Upper lobe of left lung (tissue), 6 donors: ENCODE measurements around the gene AIFM3. TPM values are rescaled to one million over a fixed set of nuclear protein-coding genes. Genes with fewer than 3 reads are reported as not detected.

Source experiments
- ATAC-seq, 2 donors: fragments of 200-7000 bp; cut with Tn5 transposase; one replicate each; pipeline ENCODE4 v1.9.1; 2022; ENCODE audit warnings: mild to moderate bottlenecking in 2 of 2, moderate library complexity in 2 of 2; ENCODE audit not compliant: low FRiP score in 2 of 2
- DNase-seq, 2 donors: peaks; one replicate each; pipeline ENCODE4 v3.0.0-alpha.2; 2019 to 2020
- H3K27ac ChIP-seq, 4 donors: fragments of 200-600 bp; sonication (generic); one replicate each; pipeline ENCODE4 v1.5.1; 2016 to 2019
- H3K27me3 ChIP-seq, 4 donors: fragments of 200-600 bp; sonication (generic); one replicate each; pipeline ENCODE4 v1.5.1; 2017 to 2019
- H3K36me3 ChIP-seq, 4 donors: fragments of 200-600 bp; sonication (generic); one replicate each; pipeline ENCODE4 v1.5.1; 2016 to 2019
- H3K4me1 ChIP-seq, 4 donors: fragments of 200-600 bp; sonication (generic); one replicate each; pipeline ENCODE4 v1.5.1; 2018 to 2019
- H3K4me3 ChIP-seq, 4 donors: fragments of 200-600 bp; sonication (generic); one replicate each; pipeline ENCODE4 v1.5.1; 2017 to 2019; ENCODE audit warnings: mild to moderate bottlenecking in 2 of 4, moderate library complexity in 1 of 4
- H3K9me3 ChIP-seq, 4 donors: fragments of 200-600 bp; sonication (generic); one replicate each; pipeline ENCODE4 v1.5.1; 2018 to 2019
- EP300 ChIP-seq, 4 donors: sonication (generic); formaldehyde crosslinking; IDR thresholded peaks; one replicate each; pipeline ENCODE4 v1.5.1; 2017; ENCODE audit warnings: antibody characterized with exemption in 4 of 4, control low read depth in 2 of 4
- POLR2A ChIP-seq, 4 donors: fragments of 450-650 bp; IDR thresholded peaks; one replicate each; pipeline ENCODE4 v1.5.1; 2016 to 2017; ENCODE audit warnings: antibody characterized with exemption in 4 of 4, mild to moderate bottlenecking in 2 of 4
- POLR2AphosphoS5 ChIP-seq, 2 donors: sonication (generic); formaldehyde crosslinking; IDR thresholded peaks; one replicate each; pipeline ENCODE4 v1.5.1; 2017; ENCODE audit warnings: antibody characterized with exemption in 2 of 2
- WGBS, 2 donors: methylation state at CpG; one replicate each; pipeline ENCODE4 v1.1.5; 2017 to 2018; 5-methylcytosine and 5-hydroxymethylcytosine counted together
- total RNA-seq, 6 donors: library from RNA; depleted of rRNA in 4 of 6; stranded (reverse); fragments of >200 nt in 4 of 6; gene quantifications; one replicate each; pipeline versions ENCODE4 v1.1.0 to v1.2.1, GENCODE V29; 2016 to 2021
- TF ChIP-seq, protein P1 (sequence below), 6 experiments: fragments of 450-650 bp in 4 of 6; fragments of 200-600 bp in 2 of 6; sonication (generic) in 2 of 6; IDR thresholded peaks; one replicate each; pipeline ENCODE4 v1.5.1; 2016 to 2019; ENCODE audit warnings: antibody characterized with exemption in 6 of 6
- donor health status: DM: no; HTN: no; CAD: no; lungs with moderate emphysema.
- donor health status: DM: no; HTN: yes; CAD: no; lungs with severe emphysema.

Gene AIFM3
- total RNA-seq, 6 donors from 2014 or later, result 4.7 to 9.4 (median 6.6) TPM

DNA sequence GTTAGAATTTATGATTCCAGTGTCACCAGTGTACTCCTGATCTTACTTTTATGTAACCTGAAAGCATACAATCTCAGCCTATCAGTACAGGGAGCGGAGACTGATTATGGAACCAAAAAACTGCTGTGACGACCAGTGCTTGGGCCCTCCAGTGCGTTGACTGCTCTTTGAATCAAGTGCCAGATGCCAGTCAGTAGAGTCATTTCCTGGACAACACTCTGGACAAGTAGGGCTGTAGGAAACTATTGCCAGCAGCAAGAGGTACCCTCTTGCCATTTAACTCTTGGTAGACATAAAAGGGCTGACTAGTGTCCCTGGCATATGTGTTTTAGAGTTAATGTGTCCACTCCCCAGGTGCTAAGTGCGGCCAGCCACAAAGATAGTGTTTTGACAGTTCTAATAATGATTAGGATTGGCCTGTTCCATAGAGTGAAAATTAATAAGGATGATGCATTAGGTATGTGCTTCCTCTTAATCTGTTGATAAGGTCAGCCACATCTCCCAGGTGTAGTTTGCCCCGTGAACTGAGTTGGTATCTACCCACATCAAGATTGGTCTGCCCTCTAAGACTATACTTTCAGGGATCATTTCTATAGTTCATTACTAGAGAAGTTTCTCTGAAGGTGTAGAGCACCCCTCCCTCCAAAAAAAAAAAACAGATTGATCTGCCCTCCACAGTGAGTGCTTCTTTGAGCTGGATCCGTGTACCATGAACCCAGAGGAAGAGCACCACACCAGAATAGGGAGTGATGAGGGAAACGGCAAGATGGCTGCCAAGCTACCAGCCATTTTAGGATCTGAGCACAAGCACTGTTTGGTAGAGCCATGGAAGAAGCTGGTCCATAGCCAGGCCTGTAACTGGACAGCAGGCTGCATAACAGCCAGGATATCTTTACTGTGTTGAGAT is 20.7 kb upstream of the AIFM3 start:
- Histone ChIP-seq H3K36me3 (peaks cover 11 to 21% (median 17%) of the 10 kb centered on the region in 4 donors), H3K27ac (peak overlapping the region in 1 of 4 donors; percentile 30), H3K4me1 (peaks cover 16 to 47% (median 29%) of the 10 kb centered on the region in 4 donors), H3K27me3 (no peaks in the 10 kb centered on the region), H3K4me3 (no peak overlapping the region), H3K9me3 (no peaks in the 10 kb centered on the region)
- ATAC-seq (peak; percentile 58 to 90), DNase-seq (peak in 1 of 2 donors; percentile 70)
- TF ChIP-seq EP300 (IDR thresholded peaks at IDR 0.05) (peak in 3 of 4 donors; percentile 57 to 92 (median 58)), POLR2A (IDR thresholded peaks at IDR 0.05) (no peak), POLR2AphosphoS5 (IDR thresholded peaks at IDR 0.05) (peak; percentile 38 to 67)
- TF ChIP-seq, protein P1, sequence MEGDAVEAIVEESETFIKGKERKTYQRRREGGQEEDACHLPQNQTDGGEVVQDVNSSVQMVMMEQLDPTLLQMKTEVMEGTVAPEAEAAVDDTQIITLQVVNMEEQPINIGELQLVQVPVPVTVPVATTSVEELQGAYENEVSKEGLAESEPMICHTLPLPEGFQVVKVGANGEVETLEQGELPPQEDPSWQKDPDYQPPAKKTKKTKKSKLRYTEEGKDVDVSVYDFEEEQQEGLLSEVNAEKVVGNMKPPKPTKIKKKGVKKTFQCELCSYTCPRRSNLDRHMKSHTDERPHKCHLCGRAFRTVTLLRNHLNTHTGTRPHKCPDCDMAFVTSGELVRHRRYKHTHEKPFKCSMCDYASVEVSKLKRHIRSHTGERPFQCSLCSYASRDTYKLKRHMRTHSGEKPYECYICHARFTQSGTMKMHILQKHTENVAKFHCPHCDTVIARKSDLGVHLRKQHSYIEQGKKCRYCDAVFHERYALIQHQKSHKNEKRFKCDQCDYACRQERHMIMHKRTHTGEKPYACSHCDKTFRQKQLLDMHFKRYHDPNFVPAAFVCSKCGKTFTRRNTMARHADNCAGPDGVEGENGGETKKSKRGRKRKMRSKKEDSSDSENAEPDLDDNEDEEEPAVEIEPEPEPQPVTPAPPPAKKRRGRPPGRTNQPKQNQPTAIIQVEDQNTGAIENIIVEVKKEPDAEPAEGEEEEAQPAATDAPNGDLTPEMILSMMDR (IDR thresholded peaks at IDR 0.05), result no peak
- 74 to 82% methylated on average over 7 of the region's 7 CpGs for WGBS, 2 donors

DNA sequence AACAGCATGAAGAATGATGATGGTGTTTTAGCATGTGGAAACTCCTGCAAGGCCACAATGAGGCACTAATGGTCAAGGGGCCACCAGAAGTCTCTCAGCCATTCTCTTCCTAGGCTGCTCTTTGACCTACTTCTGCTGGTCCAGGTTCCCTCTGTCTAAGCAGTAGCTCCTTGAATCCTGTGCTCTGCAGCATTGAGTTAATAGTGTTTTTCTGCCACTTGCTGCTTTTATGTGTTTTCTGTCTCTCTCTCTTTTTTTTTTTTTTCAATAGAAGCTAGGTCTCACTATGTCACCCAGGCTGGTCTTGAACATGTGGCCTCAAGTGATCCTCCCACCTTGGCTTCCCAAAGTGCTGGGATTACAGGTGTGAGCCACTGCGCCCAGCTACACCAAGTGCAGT is 20.1 kb upstream of the AIFM3 start:
- H3K4me1 ChIP-seq, result peaks cover 16 to 47% (median 26%) of the 10 kb centered on the region in 4 donors
- WGBS, 2 donors, result 94 to 100% methylated on average over 1 of the region's 1 CpG

DNA sequence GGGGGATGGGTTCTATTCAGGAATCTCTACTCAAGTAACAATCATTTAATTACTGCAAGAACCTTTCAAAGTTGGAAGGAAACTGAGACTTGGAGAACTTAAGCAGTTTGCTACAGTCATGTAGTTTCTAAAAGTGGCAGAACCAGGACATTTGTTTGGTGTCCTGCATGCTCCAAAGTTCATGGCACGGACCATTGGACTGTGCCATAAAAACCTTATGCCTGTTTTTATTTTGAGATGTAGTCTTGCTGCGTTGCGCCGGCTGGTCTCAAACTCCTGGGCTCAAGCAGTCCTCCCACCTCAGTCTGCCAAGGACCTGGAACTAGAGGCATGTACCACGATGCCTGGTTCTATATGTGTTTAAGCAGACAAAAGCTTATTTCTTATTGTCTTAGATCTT is 18.6 kb upstream of the AIFM3 start:
- no peak for DNase-seq
- no peak for TF ChIP-seq POLR2A (IDR thresholded peaks at IDR 0.05)
- no peak for TF ChIP-seq EP300 (IDR thresholded peaks at IDR 0.05)
- TF ChIP-seq, protein P1 (IDR thresholded peaks at IDR 0.05), result no peak
- no peak for TF ChIP-seq POLR2AphosphoS5 (IDR thresholded peaks at IDR 0.05)
- no peak for ATAC-seq
- Histone ChIP-seq H3K36me3 (peaks cover 14 to 42% (median 32%) of the 10 kb centered on the region in 4 donors), H3K4me1 (peaks cover 16 to 40% (median 23%) of the 10 kb centered on the region in 4 donors), H3K4me3 (no peak overlapping the region), H3K27ac (no peak overlapping the region), H3K27me3 (no peaks in the 10 kb centered on the region), H3K9me3 (no peaks in the 10 kb centered on the region)
- 90 to 93% methylated on average over 5 of the region's 5 CpGs for WGBS, 2 donors

More for the DNA sequence above, 20.1 kb upstream of the AIFM3 start:
- ATAC-seq, result no peak
- TF ChIP-seq EP300 (IDR thresholded peaks at IDR 0.05), result no peak
- TF ChIP-seq, protein P1 (IDR thresholded peaks at IDR 0.05), result no peak
- no peak for TF ChIP-seq POLR2AphosphoS5 (IDR thresholded peaks at IDR 0.05)
- TF ChIP-seq POLR2A (IDR thresholded peaks at IDR 0.05), result no peak
- DNase-seq, result no peak
- Histone ChIP-seq H3K27me3 (no peaks in the 10 kb centered on the region), H3K27ac (no peak overlapping the region), H3K4me3 (no peak overlapping the region), H3K36me3 (peaks cover 14 to 27% (median 23%) of the 10 kb centered on the region in 4 donors), H3K9me3 (no peaks in the 10 kb centered on the region)

DNA sequence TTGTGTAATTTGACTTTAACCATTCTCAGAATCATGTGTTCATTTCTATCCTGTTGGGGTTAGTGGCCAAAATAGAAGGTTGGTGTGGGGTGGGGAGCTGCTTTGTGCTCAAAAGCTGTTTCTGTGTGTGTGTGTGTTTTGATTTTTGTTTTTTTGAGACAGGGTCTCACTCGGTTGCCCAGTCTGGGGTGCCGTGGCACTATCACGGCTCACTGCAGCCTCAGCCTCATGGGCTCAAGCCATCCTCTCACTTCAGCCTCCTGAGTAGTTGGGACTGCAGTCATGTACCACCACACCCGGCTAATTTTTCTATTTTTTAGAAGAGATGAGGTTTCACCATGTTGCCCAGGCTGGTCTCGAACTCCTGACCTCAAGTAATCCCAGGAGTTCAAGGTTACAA is 18.1 kb upstream of the AIFM3 start:
- 82 to 97% methylated on average over 5 of the region's 5 CpGs for WGBS, 2 donors
- DNase-seq, result no peak
- Histone ChIP-seq H3K27me3 (no peaks in the 10 kb centered on the region), H3K27ac (no peak overlapping the region), H3K4me3 (no peak overlapping the region), H3K4me1 (peaks cover 16 to 36% (median 23%) of the 10 kb centered on the region in 4 donors), H3K9me3 (no peaks in the 10 kb centered on the region), H3K36me3 (peaks cover 14 to 47% (median 34%) of the 10 kb centered on the region in 4 donors)
- no peak for ATAC-seq
- TF ChIP-seq POLR2AphosphoS5 (IDR thresholded peaks at IDR 0.05), result no peak
- TF ChIP-seq EP300 (IDR thresholded peaks at IDR 0.05), result no peak
- TF ChIP-seq, protein P1 (IDR thresholded peaks at IDR 0.05), result no peak
- TF ChIP-seq POLR2A (IDR thresholded peaks at IDR 0.05), result no peak
